Vagina (tissue), 2 donors: ENCODE data around the gene CD4.

Source experiments
- POLR2A ChIP-seq, 2 donors: fragments of 450-650 bp; IDR thresholded peaks; one replicate each; pipeline ENCODE4 v1.6.1; 2017; ENCODE audit warnings: antibody characterized with exemption in 2 of 2, mild to moderate bottlenecking in 2 of 2, moderate library complexity in 2 of 2
- POLR2AphosphoS5 ChIP-seq, 2 donors: sonication (generic); formaldehyde crosslinking; IDR thresholded peaks; one replicate each; pipeline ENCODE4 v1.9.0; 2017; ENCODE audit warnings: antibody characterized with exemption in 2 of 2, mild to moderate bottlenecking in 2 of 2, low read depth in 1 of 2; ENCODE audit not compliant: insufficient read depth in 1 of 2
- TF ChIP-seq, protein P1 (sequence below), 3 experiments: fragments of 450-650 bp in 2 of 3; fragments of 200-600 bp in 1 of 3; sonication (generic) in 1 of 3; IDR thresholded peaks; one replicate each; pipeline ENCODE4 v1.5.1; 2017 to 2019; ENCODE audit warnings: antibody characterized with exemption in 3 of 3, mild to moderate bottlenecking in 2 of 3, moderate library complexity in 2 of 3

DNA sequence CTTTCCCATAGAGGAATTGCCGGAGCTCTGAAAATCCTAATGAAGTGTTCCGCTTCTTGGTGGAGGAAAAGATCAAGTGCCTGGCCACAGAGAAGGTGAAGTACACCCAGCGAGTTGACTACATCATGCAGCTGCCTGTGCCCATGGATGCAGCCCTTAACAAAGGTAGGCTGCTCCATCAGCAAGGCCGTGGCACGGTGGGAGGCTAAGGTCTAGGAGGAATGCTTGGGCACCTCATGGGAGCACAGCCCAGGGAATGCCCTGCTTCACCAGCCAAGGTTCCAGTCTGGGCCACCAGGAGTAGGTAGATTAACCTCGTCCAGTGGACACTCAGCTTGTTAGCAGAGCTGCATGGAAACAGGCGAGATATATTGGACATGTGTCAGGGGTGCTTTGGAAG, 71.6 kb downstream of the CD4 start:
- TF ChIP-seq, protein P1, sequence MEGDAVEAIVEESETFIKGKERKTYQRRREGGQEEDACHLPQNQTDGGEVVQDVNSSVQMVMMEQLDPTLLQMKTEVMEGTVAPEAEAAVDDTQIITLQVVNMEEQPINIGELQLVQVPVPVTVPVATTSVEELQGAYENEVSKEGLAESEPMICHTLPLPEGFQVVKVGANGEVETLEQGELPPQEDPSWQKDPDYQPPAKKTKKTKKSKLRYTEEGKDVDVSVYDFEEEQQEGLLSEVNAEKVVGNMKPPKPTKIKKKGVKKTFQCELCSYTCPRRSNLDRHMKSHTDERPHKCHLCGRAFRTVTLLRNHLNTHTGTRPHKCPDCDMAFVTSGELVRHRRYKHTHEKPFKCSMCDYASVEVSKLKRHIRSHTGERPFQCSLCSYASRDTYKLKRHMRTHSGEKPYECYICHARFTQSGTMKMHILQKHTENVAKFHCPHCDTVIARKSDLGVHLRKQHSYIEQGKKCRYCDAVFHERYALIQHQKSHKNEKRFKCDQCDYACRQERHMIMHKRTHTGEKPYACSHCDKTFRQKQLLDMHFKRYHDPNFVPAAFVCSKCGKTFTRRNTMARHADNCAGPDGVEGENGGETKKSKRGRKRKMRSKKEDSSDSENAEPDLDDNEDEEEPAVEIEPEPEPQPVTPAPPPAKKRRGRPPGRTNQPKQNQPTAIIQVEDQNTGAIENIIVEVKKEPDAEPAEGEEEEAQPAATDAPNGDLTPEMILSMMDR (IDR thresholded peaks at IDR 0.05): no peak
- TF ChIP-seq POLR2AphosphoS5 (IDR thresholded peaks at IDR 0.05; ENCODE audit: insufficient read depth in 1 of 2, low read depth in 1 of 2) (no peak), POLR2A (IDR thresholded peaks at IDR 0.05) (no peak)
